Measurements from ENCODE around the gene TOGARAM2.

DNA sequence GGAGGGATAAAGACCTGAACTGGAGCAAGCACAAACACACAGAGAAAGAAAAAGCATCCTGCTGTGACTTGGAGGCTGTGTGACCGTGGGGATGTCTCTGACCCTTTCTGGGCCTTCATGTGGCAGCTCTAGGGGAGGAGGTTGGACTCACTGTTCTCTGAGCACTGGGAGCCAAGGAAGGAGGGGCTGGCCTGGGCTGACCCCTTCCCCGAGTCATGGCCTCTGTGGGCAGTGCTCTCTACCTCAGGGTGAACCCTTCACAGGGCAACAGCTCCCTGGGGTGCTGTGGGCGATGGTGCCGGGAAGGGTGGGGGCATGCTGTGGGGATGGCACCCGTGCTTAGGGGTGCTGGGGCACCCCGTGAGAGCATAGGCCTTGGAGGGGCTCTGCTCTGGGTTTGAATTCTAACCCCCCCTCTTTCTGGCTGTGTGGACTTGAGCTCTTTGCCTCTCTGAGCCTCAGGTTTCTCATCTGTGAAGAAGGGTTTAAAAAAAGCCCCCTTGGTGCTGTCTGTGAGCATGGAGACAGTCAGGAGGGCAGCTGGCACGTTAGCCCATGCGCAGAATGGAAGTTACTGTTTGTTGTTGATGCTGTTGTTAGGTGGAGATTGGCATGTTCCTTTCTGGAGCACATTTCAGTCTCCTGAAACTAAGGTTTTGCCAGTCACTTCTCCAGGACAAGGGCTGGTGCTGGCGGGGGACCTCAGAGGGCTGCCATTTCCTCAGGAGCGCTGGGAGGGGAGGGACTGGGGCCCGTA is 700 bp downstream of the TOGARAM2 start:
- TF ChIP-seq POLR2AphosphoS5 (IDR thresholded peaks at IDR 0.05; ENCODE audit: borderline replicate concordance, low read depth, low read length) (no peak), FOXP2 (optimal IDR thresholded peaks at IDR 0.05; ENCODE audit: control extremely low read depth, extremely low read length, insufficient read depth) (no peak)

Measured in SK-N-MC (cell line).